IMR-90 (cell line): ENCODE data around the gene FZD7. TPM values are rescaled to one million over a fixed set of nuclear protein-coding genes. Genes with fewer than 3 reads are reported as not detected.

Experiments
- ATAC-seq: fragments of 200-7000 bp; cut with Tn5 transposase; 2 replicates; pipeline ENCODE4 v1.9.1; 2020; ENCODE audit warnings: low read depth, mild to moderate bottlenecking, moderate library complexity
- BruUV-seq: library from RNA; stranded (reverse); fragments of 400-500 nt; replicated peaks from 2 replicates; lab custom pipeline; 2021; lab: Mats Ljungman, UMichigan
- CTCF ChIA-PET: fragments of 300-600 bp; formaldehyde crosslinking; extraction: SDS; loops from one replicate; lab custom pipeline; 2021; ENCODE audit warnings: antibody characterized with exemption; lab: Yijun Ruan, JAX
- POLR2A ChIA-PET: fragments of 300-600 bp; sonication (Branson Sonifier 250); formaldehyde crosslinking; loops from one replicate; lab custom pipeline; 2022; ENCODE audit warnings: antibody characterized with exemption; ENCODE audit not compliant: unreplicated experiment; lab: Charles Lee
- DNase-seq: peaks from one replicate; pipeline ENCODE4 v3.0.0; 2013
- H2AFZ ChIP-seq: replicated peaks from 2 replicates; pipeline ENCODE3; 2013; ENCODE audit warnings: low read length, mild to moderate bottlenecking; ENCODE audit not compliant: poor library complexity
- H2AK5ac ChIP-seq: 2 replicates; pipeline ENCODE4 v1.6.1; 2013; ENCODE audit warnings: low read depth, low read length, inconsistent platforms
- H2AK9ac ChIP-seq: replicated peaks from 2 replicates; pipeline ENCODE3; 2013; ENCODE audit warnings: mild to moderate bottlenecking, low read depth, low read length, moderate library complexity; ENCODE audit not compliant: poor library complexity
- H2BK120ac ChIP-seq: 2 replicates; pipeline ENCODE4 v1.6.1; 2013; ENCODE audit warnings: low read depth, low read length, inconsistent platforms
- H2BK15ac ChIP-seq: 3 replicates; pipeline ENCODE4 v1.6.1; 2013; ENCODE audit warnings: low read depth, low read length, inconsistent platforms
- H2BK20ac ChIP-seq: 2 replicates; pipeline ENCODE4 v1.6.1; 2013; ENCODE audit warnings: low read depth, mild to moderate bottlenecking, inconsistent platforms, low read length, moderate library complexity
- H2BK5ac ChIP-seq: 2 replicates; pipeline ENCODE4 v1.6.1; 2013; ENCODE audit warnings: mild to moderate bottlenecking, low read depth, low read length, inconsistent platforms; ENCODE audit not compliant: poor library complexity, severe bottlenecking
- H3K14ac ChIP-seq: replicated peaks from 2 replicates; pipeline ENCODE4 v1.6.1; 2013; ENCODE audit warnings: low read depth, low read length, inconsistent platforms
- H3K18ac ChIP-seq: 2 replicates; pipeline ENCODE4 v1.6.1; 2013; ENCODE audit warnings: low read depth, low read length, control low read depth
- H3K23ac ChIP-seq: 2 replicates; pipeline ENCODE4 v1.6.1; 2013; ENCODE audit warnings: low read depth, low read length, inconsistent platforms
- H3K27ac ChIP-seq: 2 replicates; pipeline ENCODE4 v1.5.1; 2013; ENCODE audit warnings: mild to moderate bottlenecking, control low read depth, low read length; ENCODE audit not compliant: insufficient read depth
- H3K27me3 ChIP-seq: 2 replicates; pipeline ENCODE4 v1.6.1; 2013; ENCODE audit warnings: low read length; ENCODE audit not compliant: control insufficient read depth, insufficient read depth
- H3K36me3 ChIP-seq: 2 replicates; pipeline ENCODE4 v1.6.1; 2013; ENCODE audit warnings: low read length, mixed read lengths; ENCODE audit not compliant: control insufficient read depth, insufficient read depth
- H3K4ac ChIP-seq: 2 replicates; pipeline ENCODE4 v1.6.1; 2013; ENCODE audit warnings: low read depth, low read length, inconsistent platforms
- H3K4me1 ChIP-seq: 2 replicates; pipeline ENCODE4 v1.6.1; 2013; ENCODE audit warnings: low read length, mixed read lengths; ENCODE audit not compliant: control insufficient read depth, insufficient read depth
- H3K4me2 ChIP-seq: 2 replicates; pipeline ENCODE4 v1.6.1; 2013; ENCODE audit warnings: low read depth, mild to moderate bottlenecking, control low read depth, low read length, moderate library complexity
- H3K4me3 ChIP-seq: 2 replicates; pipeline ENCODE4 v1.5.1; 2013; ENCODE audit warnings: low read depth, mild to moderate bottlenecking, control low read depth, low read length, moderate library complexity; ENCODE audit not compliant: insufficient read depth
- H3K56ac ChIP-seq: 2 replicates; pipeline ENCODE4 v1.6.1; 2013; ENCODE audit warnings: low read length, inconsistent platforms; ENCODE audit not compliant: insufficient read depth; ENCODE audit errors: extremely low read depth
- H3K79me1 ChIP-seq, 2 experiments: 2 replicates each; pipeline ENCODE4 v1.6.1; 2013; ENCODE audit warnings: low read length in 2 of 2, inconsistent platforms in 1 of 2, low read depth in 1 of 2
- H3K9ac ChIP-seq: 2 replicates; pipeline ENCODE4 v1.6.1; 2013; ENCODE audit warnings: low read depth, low read length, control low read depth
- H3K9me1 ChIP-seq: 2 replicates; pipeline ENCODE4 v1.6.1; 2013; ENCODE audit warnings: low read length, inconsistent platforms; ENCODE audit not compliant: insufficient read depth
- H3K9me3 ChIP-seq: 2 replicates; pipeline ENCODE4 v1.6.1; 2013; ENCODE audit warnings: low read length; ENCODE audit not compliant: control insufficient read depth, insufficient read depth
- H4K20me1 ChIP-seq: 2 replicates; pipeline ENCODE4 v1.6.1; 2013; ENCODE audit warnings: low read length, inconsistent platforms; ENCODE audit not compliant: insufficient read depth
- H4K5ac ChIP-seq: 2 replicates; pipeline ENCODE4 v1.6.1; 2013; ENCODE audit warnings: mild to moderate bottlenecking, low read depth, low read length, control low read depth
- H4K8ac ChIP-seq, 2 experiments: 2 replicates each; pipeline ENCODE4 v1.6.1; 2013; ENCODE audit warnings: low read depth in 2 of 2, low read length in 2 of 2, control low read depth in 1 of 2, inconsistent platforms in 1 of 2
- H4K91ac ChIP-seq: 2 replicates; pipeline ENCODE4 v1.6.1; 2013; ENCODE audit warnings: low read depth, low read length, inconsistent platforms; ENCODE audit not compliant: insufficient read depth
- CEBPB ChIP-seq: IDR thresholded peaks from 2 replicates; pipeline ENCODE4 v1.6.1; 2012; ENCODE audit warnings: low read depth, low read length, improper control_type of control experiment
- MAFK ChIP-seq: IDR thresholded peaks from 2 replicates; pipeline ENCODE4 v1.6.1; 2012; ENCODE audit warnings: low read depth, low read length, improper control_type of control experiment
- POLR2A ChIP-seq: IDR thresholded peaks from 2 replicates; pipeline ENCODE4 v1.6.1; 2012; ENCODE audit warnings: mild to moderate bottlenecking, low read depth, low read length
- RCOR1 ChIP-seq: IDR thresholded peaks from 2 replicates; pipeline ENCODE4 v1.6.1; 2012; ENCODE audit warnings: mild to moderate bottlenecking, low read length, improper control_type of control experiment; ENCODE audit not compliant: insufficient replicate concordance
- WGBS, 2 experiments: methylation state at CpG; one replicate each; pipeline versions ENCODE4 v1.1.5 to v1.1.7; 2013; ENCODE audit warnings: missing lambda C conversion rate in 2 of 2; ENCODE audit not compliant: insufficient read length in 1 of 2; ENCODE audit errors: extremely low coverage in 2 of 2; 5-methylcytosine and 5-hydroxymethylcytosine counted together
- dilution Hi-C: fragments of 300-500 bp; cut with HindIII; formaldehyde crosslinking; loops from one replicate; pipeline ENCODE4 v1.14.3; 2018; ENCODE audit warnings: low sequenced_read_pairs; ENCODE audit not compliant: unreplicated experiment
- in situ Hi-C: fragments of 300-500 bp; cut with MboI; formaldehyde crosslinking; loops from 3 replicates; pipeline ENCODE4 v1.14.3; 2019; ENCODE audit warnings: low sequenced_read_pairs, inconsistent platforms, mixed read lengths
- intact Hi-C: fragments of 100-400 bp; cut with micrococcal nuclease; formaldehyde crosslinking; loops from 2 replicates; pipeline ENCODE4 v1.10.0; 2022
- polyA plus RNA-seq, 3 experiments: library from polyadenylated mRNA; depleted of rRNA; stranded (reverse); fragments of >200 nt; gene quantifications; 2 replicates each; pipeline ENCODE4 v1.2.3, GENCODE V29; 2012; ENCODE audit warnings: low replicate concordance in 1 of 3
- total RNA-seq: library from RNA; depleted of rRNA; stranded (reverse); fragments of >200 nt; gene quantifications from 2 replicates; pipeline ENCODE4 v1.2.3, GENCODE V29; 2012
- TF ChIP-seq, protein P1 (sequence below): conservative IDR thresholded peaks from 2 replicates; pipeline ENCODE4 v1.5.1; 2012; ENCODE audit warnings: mild to moderate bottlenecking, low read depth, low read length, improper control_type of control experiment
- TF ChIP-seq, protein P2 (sequence below): fragments of 150-350 bp; IDR thresholded peaks from 2 replicates; pipeline ENCODE4 v1.6.1; 2016; ENCODE audit warnings: low read depth, mild to moderate bottlenecking, low read length, moderate library complexity, borderline replicate concordance

Gene FZD7
- total and polyA plus RNA-seq, 2 of the 4 experiments (the other 2 are of a cell fraction): 62.4 to 90.9 TPM

DNA sequence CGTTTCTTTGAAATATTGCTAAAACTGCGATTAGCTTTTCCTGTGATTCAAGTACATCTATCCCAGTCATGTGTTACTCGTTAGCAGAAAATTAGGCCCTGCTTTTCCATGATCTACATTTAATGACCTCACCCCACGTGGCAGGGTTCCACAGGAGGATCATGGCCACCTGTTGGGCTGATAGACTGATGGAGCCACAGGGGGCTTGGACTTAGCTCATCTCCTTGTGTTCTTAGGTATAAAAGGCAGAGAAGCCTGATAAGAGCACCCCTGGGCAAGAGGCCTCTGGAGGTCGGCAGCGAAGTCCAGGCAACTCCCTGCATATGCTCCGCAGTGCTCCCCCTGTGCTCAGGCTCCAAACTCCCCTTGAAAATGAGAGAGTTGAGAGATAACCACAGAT is 12.9 kb downstream of the FZD7 start:
- intact Hi-C loops: no loop called here
- Histone ChIP-seq H3K18ac (no peak overlapping the region), H3K9ac (no peak overlapping the region), H3K4me3 (no peak overlapping the region), H2AK9ac (no peak overlapping the region), H2BK15ac (no peak overlapping the region), H3K56ac (no peak overlapping the region), H3K27ac (no peak overlapping the region), H2BK120ac (no peak overlapping the region), H3K9me1 (peaks cover 7% of the 10 kb centered on the region), H3K79me1 (peaks cover 6 to 11% of the 10 kb centered on the region in 2 experiments; a peak in 3 of 4 replicates), H3K4me1 (peaks cover 9% of the 10 kb centered on the region), H3K23ac (no peak overlapping the region), H3K4ac (no peak overlapping the region; the same call in 1 of the 2 replicates), H3K4me2 (no peak overlapping the region), H3K27me3 (no peaks in the 10 kb centered on the region), H4K5ac (no peak overlapping the region), H3K9me3 (no peaks in the 10 kb centered on the region), H3K14ac (no peak overlapping the region), H2BK5ac (no peak overlapping the region), H2BK20ac (no peak overlapping the region), H4K8ac (no peak overlapping the region), H2AK5ac (no peak overlapping the region), H2AFZ (no peak overlapping the region), H4K20me1 (no peaks in the 10 kb centered on the region), H4K91ac (no peak overlapping the region), H3K36me3 (no peaks in the 10 kb centered on the region)
- ChIA-PET POLR2A (no interaction called here), CTCF (interaction anchor here (0.5 kb wide), 1 partner anchor 200 kb away, joined by 3 read pairs; no protein-coding TSS in a partner anchor)
- ATAC-seq (no peak), DNase-seq (no peak)
- in situ Hi-C loops: no loop called here
- dilution Hi-C loops: no loop called here
- TF ChIP-seq, protein P1, sequence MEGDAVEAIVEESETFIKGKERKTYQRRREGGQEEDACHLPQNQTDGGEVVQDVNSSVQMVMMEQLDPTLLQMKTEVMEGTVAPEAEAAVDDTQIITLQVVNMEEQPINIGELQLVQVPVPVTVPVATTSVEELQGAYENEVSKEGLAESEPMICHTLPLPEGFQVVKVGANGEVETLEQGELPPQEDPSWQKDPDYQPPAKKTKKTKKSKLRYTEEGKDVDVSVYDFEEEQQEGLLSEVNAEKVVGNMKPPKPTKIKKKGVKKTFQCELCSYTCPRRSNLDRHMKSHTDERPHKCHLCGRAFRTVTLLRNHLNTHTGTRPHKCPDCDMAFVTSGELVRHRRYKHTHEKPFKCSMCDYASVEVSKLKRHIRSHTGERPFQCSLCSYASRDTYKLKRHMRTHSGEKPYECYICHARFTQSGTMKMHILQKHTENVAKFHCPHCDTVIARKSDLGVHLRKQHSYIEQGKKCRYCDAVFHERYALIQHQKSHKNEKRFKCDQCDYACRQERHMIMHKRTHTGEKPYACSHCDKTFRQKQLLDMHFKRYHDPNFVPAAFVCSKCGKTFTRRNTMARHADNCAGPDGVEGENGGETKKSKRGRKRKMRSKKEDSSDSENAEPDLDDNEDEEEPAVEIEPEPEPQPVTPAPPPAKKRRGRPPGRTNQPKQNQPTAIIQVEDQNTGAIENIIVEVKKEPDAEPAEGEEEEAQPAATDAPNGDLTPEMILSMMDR: no peak
- TF ChIP-seq, protein P2, sequence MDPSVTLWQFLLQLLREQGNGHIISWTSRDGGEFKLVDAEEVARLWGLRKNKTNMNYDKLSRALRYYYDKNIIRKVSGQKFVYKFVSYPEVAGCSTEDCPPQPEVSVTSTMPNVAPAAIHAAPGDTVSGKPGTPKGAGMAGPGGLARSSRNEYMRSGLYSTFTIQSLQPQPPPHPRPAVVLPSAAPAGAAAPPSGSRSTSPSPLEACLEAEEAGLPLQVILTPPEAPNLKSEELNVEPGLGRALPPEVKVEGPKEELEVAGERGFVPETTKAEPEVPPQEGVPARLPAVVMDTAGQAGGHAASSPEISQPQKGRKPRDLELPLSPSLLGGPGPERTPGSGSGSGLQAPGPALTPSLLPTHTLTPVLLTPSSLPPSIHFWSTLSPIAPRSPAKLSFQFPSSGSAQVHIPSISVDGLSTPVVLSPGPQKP: no peak
- TF ChIP-seq POLR2A (no peak), MAFK (no peak), RCOR1 (no peak), CEBPB (no peak)
- WGBS, 2 experiments: no CpG with 5 or more reads among the region's 7 CpGs
- BruUV-seq: no TSS peak
